ENCODE data around the gene PIK3R1.

PIK3R1 gene

DNA sequence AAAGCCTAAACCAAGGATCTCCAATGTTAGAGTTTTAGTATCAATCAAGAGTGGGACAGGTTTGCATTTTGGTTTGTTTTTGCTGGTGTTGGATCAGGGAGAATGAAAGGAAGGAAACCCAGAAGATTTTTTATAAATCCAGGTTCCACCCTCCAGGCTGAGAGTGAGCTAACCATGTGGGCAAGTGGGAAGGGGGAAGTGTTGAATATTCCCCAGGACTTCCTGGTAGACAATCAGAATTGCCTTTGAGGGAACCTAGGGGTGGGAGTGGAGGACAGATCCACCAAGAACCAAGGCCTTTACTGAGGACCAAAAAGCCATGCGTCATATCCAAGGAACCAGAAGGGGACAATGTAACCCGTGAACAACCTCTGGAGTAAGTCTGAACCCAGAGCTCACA lies 33.5 kb upstream of the PIK3R1 start:
- TF ChIP-seq, protein P1, sequence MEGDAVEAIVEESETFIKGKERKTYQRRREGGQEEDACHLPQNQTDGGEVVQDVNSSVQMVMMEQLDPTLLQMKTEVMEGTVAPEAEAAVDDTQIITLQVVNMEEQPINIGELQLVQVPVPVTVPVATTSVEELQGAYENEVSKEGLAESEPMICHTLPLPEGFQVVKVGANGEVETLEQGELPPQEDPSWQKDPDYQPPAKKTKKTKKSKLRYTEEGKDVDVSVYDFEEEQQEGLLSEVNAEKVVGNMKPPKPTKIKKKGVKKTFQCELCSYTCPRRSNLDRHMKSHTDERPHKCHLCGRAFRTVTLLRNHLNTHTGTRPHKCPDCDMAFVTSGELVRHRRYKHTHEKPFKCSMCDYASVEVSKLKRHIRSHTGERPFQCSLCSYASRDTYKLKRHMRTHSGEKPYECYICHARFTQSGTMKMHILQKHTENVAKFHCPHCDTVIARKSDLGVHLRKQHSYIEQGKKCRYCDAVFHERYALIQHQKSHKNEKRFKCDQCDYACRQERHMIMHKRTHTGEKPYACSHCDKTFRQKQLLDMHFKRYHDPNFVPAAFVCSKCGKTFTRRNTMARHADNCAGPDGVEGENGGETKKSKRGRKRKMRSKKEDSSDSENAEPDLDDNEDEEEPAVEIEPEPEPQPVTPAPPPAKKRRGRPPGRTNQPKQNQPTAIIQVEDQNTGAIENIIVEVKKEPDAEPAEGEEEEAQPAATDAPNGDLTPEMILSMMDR (IDR thresholded peaks at IDR 0.05; ENCODE audit: control insufficient read depth, extremely low read depth, insufficient read depth) = no peak
- DNase-seq (ENCODE audit: low read depth) = no peak
- no peak overlapping the region for H3K4me3 ChIP-seq (ENCODE audit: low read depth, low read length)

DNA sequence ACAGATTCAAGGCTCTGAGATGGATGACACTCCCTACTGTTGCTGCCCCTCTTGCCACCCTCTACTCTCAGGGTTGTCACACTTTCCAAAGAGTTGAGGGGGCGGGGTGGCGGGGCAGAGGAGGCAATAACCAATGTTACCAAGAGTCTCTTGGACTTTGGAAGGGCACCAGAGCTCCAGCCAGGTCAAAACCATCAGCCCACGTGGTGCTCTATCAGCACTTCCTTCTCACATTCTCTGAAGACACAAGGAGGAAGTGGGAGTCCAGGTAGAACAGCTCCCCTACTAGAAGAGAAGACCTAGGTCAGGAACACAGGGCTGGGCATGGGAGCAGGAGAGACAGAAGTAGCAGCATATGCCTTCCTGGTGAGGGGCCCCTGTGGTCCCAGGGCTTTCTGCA lies 33.0 kb upstream of the PIK3R1 start:
- no peak overlapping the region for H3K4me3 ChIP-seq (ENCODE audit: low read depth, low read length)
- TF ChIP-seq, protein P1 (IDR thresholded peaks at IDR 0.05; ENCODE audit: control insufficient read depth, extremely low read depth, insufficient read depth) = no peak
- no peak for DNase-seq (ENCODE audit: low read depth)

DNA sequence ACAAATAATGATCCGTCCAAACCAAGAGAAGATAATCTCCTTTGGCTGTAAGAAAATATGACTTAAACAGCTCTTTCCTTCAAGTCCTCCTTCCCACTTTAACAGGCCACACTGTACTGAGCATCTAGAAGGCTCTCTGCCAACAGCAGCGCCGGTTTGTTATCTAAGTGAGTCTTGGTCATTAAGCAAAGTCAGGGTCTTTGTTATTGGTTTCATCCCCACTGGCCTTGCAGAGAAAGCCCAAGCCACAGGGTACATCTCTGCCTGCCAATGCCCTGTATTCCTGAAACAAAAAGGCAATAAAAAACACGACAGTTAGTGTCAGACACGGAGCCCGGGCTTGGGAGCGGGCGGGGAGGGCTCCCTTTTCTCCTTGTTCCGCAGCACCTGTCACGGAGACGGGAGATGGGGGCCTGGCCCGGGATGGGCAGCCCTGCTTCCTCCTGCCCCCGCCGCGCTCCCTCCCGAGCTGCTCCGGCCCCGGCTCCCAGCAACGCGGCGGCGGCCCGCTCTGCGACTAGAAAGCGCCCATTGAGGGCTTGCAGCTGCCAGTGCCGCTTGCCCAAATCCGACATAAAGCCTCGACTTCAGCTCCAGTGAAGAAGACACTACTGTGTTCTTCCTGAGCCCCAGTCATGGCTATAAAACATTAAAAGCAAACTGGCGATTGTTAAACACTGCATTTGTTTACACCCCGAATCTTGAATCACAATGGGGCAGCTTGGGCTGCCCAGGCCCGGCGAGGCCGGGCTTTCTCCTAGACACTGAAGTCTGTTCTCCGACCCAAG lies 28.1 kb upstream of the PIK3R1 start:
- H3K4me3 ChIP-seq (ENCODE audit: low read depth, low read length) = no peak overlapping the region
- TF ChIP-seq, protein P1 (IDR thresholded peaks at IDR 0.05; ENCODE audit: control insufficient read depth, extremely low read depth, insufficient read depth) = no peak
- DNase-seq (ENCODE audit: low read depth) = no peak

DNA sequence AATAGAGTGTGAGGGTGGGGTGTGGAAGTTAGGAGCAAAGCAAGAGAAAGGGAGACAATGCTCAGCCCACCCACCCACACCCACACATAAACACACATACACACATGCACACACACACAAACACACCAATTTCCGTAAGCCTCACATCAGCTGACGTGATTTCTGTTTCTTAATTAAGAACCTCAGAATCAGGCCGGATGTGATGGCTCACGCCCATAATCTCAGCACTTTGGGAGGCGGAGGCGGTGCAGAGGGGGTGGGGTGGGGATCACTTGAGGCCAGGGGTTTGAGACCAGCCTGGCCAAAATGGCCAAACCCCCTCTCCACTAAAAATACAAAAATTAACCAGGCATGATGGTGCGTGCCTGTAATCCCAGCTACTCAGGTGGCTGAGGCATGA lies 26.4 kb upstream of the PIK3R1 start:
- TF ChIP-seq, protein P1 (IDR thresholded peaks at IDR 0.05; ENCODE audit: control insufficient read depth, extremely low read depth, insufficient read depth) = no peak
- no peak overlapping the region for H3K4me3 ChIP-seq (ENCODE audit: low read depth, low read length)
- no peak for DNase-seq (ENCODE audit: low read depth)

DNA sequence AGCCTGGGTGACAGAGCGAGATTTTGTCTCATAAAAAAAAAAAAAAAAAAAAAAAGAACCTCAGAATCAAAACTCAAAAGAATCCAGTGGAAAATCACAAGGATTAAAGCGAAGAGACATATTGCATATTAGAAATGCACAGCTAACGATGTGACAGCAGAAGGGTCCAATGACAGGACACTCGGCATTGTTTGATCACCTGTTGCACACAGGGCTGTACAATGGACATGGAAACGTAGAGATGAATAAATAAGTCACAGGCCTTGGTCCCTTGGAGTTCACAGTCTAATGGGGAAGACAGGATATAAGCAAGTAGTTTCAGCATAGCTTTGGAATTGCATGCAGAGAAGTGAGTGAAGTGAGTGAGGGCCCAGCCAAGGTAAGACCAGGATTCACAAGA lies 25.9 kb upstream of the PIK3R1 start:
- TF ChIP-seq, protein P1 (IDR thresholded peaks at IDR 0.05; ENCODE audit: control insufficient read depth, extremely low read depth, insufficient read depth) = no peak
- DNase-seq (ENCODE audit: low read depth) = no peak
- no peak overlapping the region for H3K4me3 ChIP-seq (ENCODE audit: low read depth, low read length)

DNA sequence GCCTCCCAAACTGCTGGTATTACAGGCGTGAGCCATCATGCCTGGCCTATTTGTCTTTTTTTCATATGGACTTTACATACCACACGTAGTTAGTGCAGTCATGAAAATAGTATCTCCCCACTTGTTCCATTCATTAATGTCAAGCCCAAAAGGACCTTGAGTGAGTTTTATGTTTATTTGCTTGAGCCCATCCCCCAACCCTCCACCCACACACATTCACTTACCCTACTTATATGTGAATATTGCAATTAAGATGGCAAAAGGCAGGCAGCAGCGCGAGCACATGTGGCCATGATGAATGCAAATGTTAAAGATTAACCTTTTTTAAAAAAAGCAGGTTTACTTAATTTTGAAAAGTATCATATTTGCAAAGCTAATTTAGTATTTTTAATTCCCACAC lies 24.9 kb upstream of the PIK3R1 start:
- DNase-seq (ENCODE audit: low read depth) = no peak
- H3K4me3 ChIP-seq (ENCODE audit: low read depth, low read length) = no peak overlapping the region

More for the DNA sequence above, 24.9 kb upstream of the PIK3R1 start:
- TF ChIP-seq, protein P1 (IDR thresholded peaks at IDR 0.05; ENCODE audit: control insufficient read depth, extremely low read depth, insufficient read depth) = no peak
